Mesendoderm (in vitro differentiated cells): Measurements from ENCODE around the gene LRBA.

ENCODE experiments used
- DNase-seq: peaks from one replicate; pipeline ENCODE4 v3.0.0; 2013
- H2AK5ac ChIP-seq: 2 replicates; pipeline ENCODE4 v1.6.1; 2013; ENCODE audit warnings: low read length, inconsistent platforms
- H2BK120ac ChIP-seq: 2 replicates; pipeline ENCODE4 v1.6.1; 2013; ENCODE audit warnings: low read depth, mild to moderate bottlenecking, low read length, moderate library complexity, mixed read lengths
- H2BK15ac ChIP-seq: replicated peaks from 2 replicates; pipeline ENCODE4 v1.6.1; 2013; ENCODE audit warnings: low read depth, mild to moderate bottlenecking, moderate library complexity
- H2BK5ac ChIP-seq: 2 replicates; pipeline ENCODE4 v1.6.1; 2013; ENCODE audit warnings: low read length, inconsistent platforms
- H3K18ac ChIP-seq: 2 replicates; pipeline ENCODE4 v1.6.1; 2013; ENCODE audit warnings: mild to moderate bottlenecking, low read length, mixed read lengths
- H3K23ac ChIP-seq: one replicate; pipeline ENCODE4 v1.6.1; 2013; ENCODE audit warnings: low read length
- H3K27ac ChIP-seq: 2 replicates; pipeline ENCODE4 v1.5.1; 2013; ENCODE audit warnings: low read depth, mild to moderate bottlenecking, inconsistent platforms, low read length, moderate library complexity
- H3K27me3 ChIP-seq: 2 replicates; pipeline ENCODE4 v1.6.1; 2013; ENCODE audit warnings: low read length, control low read depth, mild to moderate bottlenecking, inconsistent platforms; ENCODE audit not compliant: insufficient read depth, poor library complexity
- H3K36me3 ChIP-seq: 2 replicates; pipeline ENCODE4 v1.6.1; 2013; ENCODE audit warnings: low read length, inconsistent platforms; ENCODE audit not compliant: control insufficient read depth, insufficient read depth
- H3K4ac ChIP-seq: one replicate; pipeline ENCODE4 v1.6.1; 2013; ENCODE audit warnings: low read depth, mild to moderate bottlenecking, low read length, moderate library complexity
- H3K4me1 ChIP-seq: 2 replicates; pipeline ENCODE4 v1.6.1; 2013; ENCODE audit warnings: low read depth, low read length, inconsistent platforms; ENCODE audit not compliant: control insufficient read depth
- H3K4me2 ChIP-seq: 2 replicates; pipeline ENCODE4 v1.6.1; 2013; ENCODE audit warnings: low read length
- H3K4me3 ChIP-seq: 2 replicates; pipeline ENCODE4 v1.5.1; 2013; ENCODE audit warnings: mild to moderate bottlenecking, low read length
- H3K56ac ChIP-seq: one replicate; pipeline ENCODE4 v1.6.1; 2013; ENCODE audit warnings: low read length
- H3K79me1 ChIP-seq: 2 replicates; pipeline ENCODE4 v1.6.1; 2013; ENCODE audit warnings: low read length, inconsistent platforms
- H3K79me2 ChIP-seq: 2 replicates; pipeline ENCODE4 v1.6.1; 2013; ENCODE audit warnings: mild to moderate bottlenecking, low read length; ENCODE audit not compliant: control insufficient read depth, insufficient read depth
- H3K9ac ChIP-seq: 2 replicates; pipeline ENCODE4 v1.6.1; 2013; ENCODE audit warnings: low read length, inconsistent platforms
- H4K5ac ChIP-seq: one replicate; pipeline ENCODE4 v1.6.1; 2013; ENCODE audit warnings: low read length
- H4K8ac ChIP-seq: one replicate; pipeline ENCODE4 v1.6.1; 2013; ENCODE audit warnings: low read depth, mild to moderate bottlenecking, control low read depth, low read length, moderate library complexity
- WGBS: extraction: QIAGEN DNeasy Blood & Tissue Kit; methylation state at CpG from one replicate; pipeline ENCODE4 v1.1.7; 2013; ENCODE audit warnings: low lambda C conversion rate, missing lambda C conversion rate; ENCODE audit not compliant: insufficient coverage; ENCODE audit errors: extremely low coverage; 5-methylcytosine and 5-hydroxymethylcytosine counted together

Gene LRBA

DNA sequence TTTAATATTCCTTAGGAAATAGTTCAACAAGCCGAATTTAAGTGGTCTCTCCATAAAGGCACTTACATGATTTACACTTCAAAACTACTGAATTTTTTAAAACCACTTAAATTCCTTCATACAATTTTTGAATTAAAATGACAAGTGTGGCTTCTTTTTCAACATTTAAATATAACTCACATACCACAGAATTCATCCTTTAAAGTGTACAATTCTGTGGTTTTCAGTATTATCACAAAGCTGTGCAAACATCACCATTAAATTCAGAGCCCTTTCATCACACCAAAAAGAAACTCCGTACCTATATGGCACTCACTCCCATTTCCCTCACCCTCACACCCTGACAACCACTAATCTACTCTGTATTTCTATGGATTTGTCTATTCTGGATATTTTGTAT lies 634.0 kb downstream of the LRBA start:
- Histone ChIP-seq H3K4me2 (no peak overlapping the region), H2AK5ac (no peak overlapping the region), H3K79me2 (no peaks in the 10 kb centered on the region), H3K36me3 (no peaks in the 10 kb centered on the region), H3K4me3 (no peak overlapping the region), H2BK5ac (no peak overlapping the region), H3K27ac (no peak overlapping the region), H2BK15ac (no peak overlapping the region), H4K5ac (no peak overlapping the region), H3K4ac (no peak overlapping the region), H3K4me1 (no peaks in the 10 kb centered on the region), H3K23ac (no peak overlapping the region), H2BK120ac (no peak overlapping the region), H3K79me1 (no peaks in the 10 kb centered on the region), H4K8ac (no peak overlapping the region), H3K18ac (no peak overlapping the region), H3K9ac (no peak overlapping the region), H3K56ac (no peak overlapping the region), H3K27me3 (no peaks in the 10 kb centered on the region)
- no peak for DNase-seq
- no CpG with 5 or more reads among the region's 2 CpGs for WGBS

DNA sequence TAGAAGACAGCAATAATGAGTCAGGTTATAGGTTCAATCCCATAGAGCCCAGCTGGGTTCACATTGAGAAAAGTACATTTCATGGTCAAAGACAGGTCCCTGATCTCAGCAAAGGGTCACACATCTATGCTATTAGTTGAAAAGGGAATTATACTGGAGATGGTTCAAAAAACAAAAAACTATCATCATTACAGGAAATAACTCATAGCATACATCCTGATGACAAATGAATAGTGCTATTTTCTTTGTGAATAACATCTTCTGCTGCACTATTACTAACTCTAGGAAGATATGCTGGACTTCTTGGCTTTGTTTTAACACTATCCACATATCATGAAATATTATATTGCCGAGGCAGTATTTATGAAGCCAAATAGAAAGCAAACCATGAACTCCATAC lies 635.6 kb downstream of the LRBA start:
- Histone ChIP-seq H3K56ac (no peak overlapping the region), H3K4me1 (no peaks in the 10 kb centered on the region), H3K4ac (no peak overlapping the region), H3K9ac (no peak overlapping the region), H3K23ac (no peak overlapping the region), H2AK5ac (no peak overlapping the region), H4K5ac (no peak overlapping the region), H3K79me1 (no peaks in the 10 kb centered on the region), H3K27ac (no peak overlapping the region), H3K27me3 (no peaks in the 10 kb centered on the region), H2BK5ac (no peak overlapping the region), H3K4me2 (no peak overlapping the region), H3K18ac (no peak overlapping the region), H4K8ac (no peak overlapping the region), H2BK15ac (no peak overlapping the region), H3K79me2 (no peaks in the 10 kb centered on the region), H3K4me3 (no peak overlapping the region), H3K36me3 (no peaks in the 10 kb centered on the region), H2BK120ac (no peak overlapping the region)
- DNase-seq: no peak
- no CpG with 5 or more reads among the region's 1 CpG for WGBS

DNA sequence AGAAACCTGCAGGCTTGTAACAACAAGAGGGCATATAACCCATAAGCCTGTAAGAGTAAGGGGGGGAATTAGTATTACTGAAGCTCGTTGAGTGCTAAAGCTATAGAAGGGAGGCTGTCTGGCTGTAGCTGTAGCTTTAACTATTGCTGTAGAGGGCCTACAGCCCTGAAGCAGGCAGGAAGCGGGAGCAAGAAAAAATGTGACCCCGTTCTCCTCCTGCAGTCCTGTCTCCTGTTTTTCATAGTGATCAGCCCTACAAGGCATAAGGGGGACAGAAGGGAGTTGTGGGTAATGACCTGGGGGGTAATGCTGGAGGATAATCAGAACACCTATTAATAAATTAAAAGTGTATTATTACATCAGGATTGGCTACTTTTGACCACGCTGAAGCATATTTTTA lies 640.1 kb downstream of the LRBA start:
- Histone ChIP-seq H3K4me2 (no peak overlapping the region), H4K5ac (no peak overlapping the region), H2BK15ac (no peak overlapping the region), H3K18ac (no peak overlapping the region), H3K27ac (no peak overlapping the region), H3K9ac (no peak overlapping the region), H3K4me3 (no peak overlapping the region), H3K23ac (no peak overlapping the region), H3K4ac (no peak overlapping the region), H3K4me1 (no peaks in the 10 kb centered on the region), H2AK5ac (no peak overlapping the region), H3K36me3 (no peaks in the 10 kb centered on the region), H3K79me1 (no peaks in the 10 kb centered on the region), H2BK5ac (no peak overlapping the region), H3K27me3 (no peaks in the 10 kb centered on the region), H4K8ac (no peak overlapping the region), H3K56ac (no peak overlapping the region), H2BK120ac (no peak overlapping the region), H3K79me2 (no peaks in the 10 kb centered on the region)
- no peak for DNase-seq
- WGBS: no CpG with 5 or more reads among the region's 4 CpGs

DNA sequence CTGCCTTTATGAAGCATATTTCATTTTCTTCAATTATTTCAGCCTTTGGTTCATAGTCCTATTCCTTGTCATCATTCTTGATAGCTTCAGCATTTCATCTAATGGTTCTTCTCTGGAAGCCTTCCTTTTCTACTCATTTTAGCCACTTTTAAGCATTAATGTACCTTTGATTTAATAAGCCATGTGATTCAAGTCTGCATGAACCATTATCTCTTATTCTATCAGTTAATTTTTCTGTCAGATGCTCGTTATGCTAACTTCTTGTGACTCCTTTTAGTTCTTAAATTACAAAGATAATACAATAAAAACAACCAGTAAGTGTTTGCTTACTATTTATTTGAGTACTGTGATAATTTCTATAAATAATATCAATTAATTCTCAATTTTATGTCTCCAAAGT lies 643.2 kb downstream of the LRBA start:
- no peak for DNase-seq
- Histone ChIP-seq H3K4me3 (no peak overlapping the region), H3K4me2 (no peak overlapping the region), H4K5ac (no peak overlapping the region), H3K9ac (no peak overlapping the region), H4K8ac (no peak overlapping the region), H2BK120ac (no peak overlapping the region), H3K27ac (no peak overlapping the region), H3K23ac (no peak overlapping the region), H3K56ac (no peak overlapping the region), H3K18ac (no peak overlapping the region), H3K4me1 (peaks cover 2% of the 10 kb centered on the region), H2AK5ac (no peak overlapping the region), H3K27me3 (no peaks in the 10 kb centered on the region), H2BK15ac (no peak overlapping the region), H2BK5ac (no peak overlapping the region), H3K4ac (no peak overlapping the region), H3K36me3 (no peaks in the 10 kb centered on the region), H3K79me2 (no peaks in the 10 kb centered on the region), H3K79me1 (no peaks in the 10 kb centered on the region)
- no CpG with 5 or more reads among the region's 1 CpG for WGBS

DNA sequence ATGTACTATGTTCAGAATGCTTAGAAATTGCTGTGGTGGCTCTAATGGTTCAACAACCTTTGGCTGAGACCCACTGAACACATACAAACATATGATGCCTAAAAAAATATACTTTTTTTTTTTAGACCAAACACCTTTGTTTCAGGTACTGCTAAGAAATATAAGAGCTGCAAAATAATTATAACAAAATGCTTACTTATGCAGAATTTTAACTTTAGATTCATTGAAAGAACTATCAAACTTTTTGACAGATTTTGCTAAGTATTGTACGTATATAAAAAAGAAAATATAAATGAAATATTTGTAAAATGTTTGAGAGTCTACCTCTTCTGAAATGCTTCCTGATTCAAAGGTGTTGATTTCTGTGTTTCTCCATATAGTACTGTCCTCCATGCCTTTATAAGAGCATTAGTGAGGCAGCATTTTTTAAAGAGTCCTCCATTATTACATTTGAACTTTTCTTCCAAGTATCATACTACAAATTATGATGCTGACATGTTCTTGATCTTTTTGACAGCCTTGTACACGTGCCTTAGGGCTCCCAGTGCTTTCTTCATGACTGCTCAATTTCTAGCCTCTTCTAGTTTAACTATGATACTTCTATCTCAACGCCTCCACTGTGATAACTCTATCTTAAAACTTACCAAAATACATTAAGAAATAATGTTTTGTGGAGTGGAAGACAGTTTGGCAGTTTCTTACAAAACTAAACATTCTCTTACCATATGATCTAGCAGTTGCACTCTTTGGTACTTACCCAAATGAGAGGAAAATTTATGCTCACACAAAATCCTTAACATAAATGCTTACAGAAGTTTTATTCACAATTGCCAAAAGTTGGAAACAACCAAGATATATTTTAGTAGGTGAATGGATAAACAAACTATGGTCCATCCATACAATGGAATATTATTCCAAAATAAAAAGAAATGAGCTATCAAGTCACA lies 645.4 kb downstream of the LRBA start:
- no peak overlapping the region for H3K9ac ChIP-seq
- H2BK15ac ChIP-seq: no peak overlapping the region
- WGBS: 100% methylated on average over 1 of the region's 3 CpGs
- H3K4ac ChIP-seq: no peak overlapping the region
- H2AK5ac ChIP-seq: no peak overlapping the region
- H3K79me1 ChIP-seq: no peaks in the 10 kb centered on the region
- no peak overlapping the region for H2BK120ac ChIP-seq
- H2BK5ac ChIP-seq: no peak overlapping the region
- DNase-seq: no peak
- H3K4me3 ChIP-seq: no peak overlapping the region
- H3K4me1 ChIP-seq: peaks cover 6% of the 10 kb centered on the region
- no peak overlapping the region for H3K56ac ChIP-seq
- H3K27ac ChIP-seq: no peak overlapping the region
- H3K79me2 ChIP-seq: no peaks in the 10 kb centered on the region
- no peaks in the 10 kb centered on the region for H3K36me3 ChIP-seq
- H4K8ac ChIP-seq: no peak overlapping the region
- no peak overlapping the region for H3K4me2 ChIP-seq
- no peak overlapping the region for H3K23ac ChIP-seq
- no peak overlapping the region for H3K18ac ChIP-seq
- no peak overlapping the region for H4K5ac ChIP-seq
- no peaks in the 10 kb centered on the region for H3K27me3 ChIP-seq

DNA sequence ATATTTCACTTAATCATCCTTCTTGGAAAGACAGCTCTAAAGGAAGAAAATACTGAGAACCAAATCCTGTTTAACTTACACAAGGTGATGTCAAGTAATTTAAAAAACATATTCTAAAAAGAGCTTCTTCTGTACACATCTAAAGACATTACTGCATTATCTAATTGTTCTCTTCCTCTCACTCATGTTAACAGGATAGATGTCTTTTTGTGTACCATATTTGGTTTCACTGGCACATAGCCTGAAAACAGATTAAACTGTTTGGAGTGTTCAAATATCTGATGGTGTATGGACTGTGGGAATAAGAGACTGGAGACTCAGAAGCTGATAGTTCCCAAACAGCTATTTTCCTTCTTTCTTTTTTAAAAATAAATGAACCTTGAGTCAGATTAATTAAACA lies 646.4 kb downstream of the LRBA start:
- no peak overlapping the region for H3K4me2 ChIP-seq
- H3K4me3 ChIP-seq: no peak overlapping the region
- H3K79me2 ChIP-seq: no peaks in the 10 kb centered on the region
- DNase-seq: no peak
- H3K36me3 ChIP-seq: no peaks in the 10 kb centered on the region
- no peak overlapping the region for H2BK15ac ChIP-seq
- no peak overlapping the region for H3K56ac ChIP-seq
- H2AK5ac ChIP-seq: no peak overlapping the region
- no peaks in the 10 kb centered on the region for H3K79me1 ChIP-seq
- no peak overlapping the region for H3K23ac ChIP-seq
- no peak overlapping the region for H2BK120ac ChIP-seq
- no peaks in the 10 kb centered on the region for H3K27me3 ChIP-seq
- peaks cover 6% of the 10 kb centered on the region for H3K4me1 ChIP-seq
- H2BK5ac ChIP-seq: no peak overlapping the region
- no peak overlapping the region for H3K9ac ChIP-seq
- no peak overlapping the region for H3K18ac ChIP-seq
- no peak overlapping the region for H4K8ac ChIP-seq
- H4K5ac ChIP-seq: no peak overlapping the region
- no peak overlapping the region for H3K27ac ChIP-seq
- H3K4ac ChIP-seq: no peak overlapping the region
